Stimulated activated naive CD8-positive, alpha-beta T cell treated with anti-CD3 and anti-CD28 coated beads, Interleukin-15, Interleukin-2, amounts not matched to agents 100 ng/mL and 50 ng/mL, for 24 hours (primary cell): ENCODE measurements around the gene RIPPLY2.
"Not testable (repeated sequence)": the region's sequence is repeated elsewhere in the genome, so short reads cannot be mapped to it uniquely, and the experiment has no call there.

ENCODE experiments used
- H3K27ac Mint-ChIP-seq: one replicate; pipeline ENCODE4 v1.8.0; 2021; ENCODE audit warnings: mild to moderate bottlenecking, mixed read lengths
- H3K27me3 Mint-ChIP-seq: one replicate; pipeline ENCODE4 v1.8.0; 2021; ENCODE audit warnings: mixed read lengths
- H3K36me3 Mint-ChIP-seq: one replicate; pipeline ENCODE4 v1.8.0; 2021; ENCODE audit warnings: low read depth, mixed read lengths
- H3K4me1 Mint-ChIP-seq: one replicate; pipeline ENCODE4 v1.8.0; 2021; ENCODE audit warnings: low read depth, mixed read lengths
- H3K4me3 Mint-ChIP-seq: one replicate; pipeline ENCODE4 v1.8.0; 2021; ENCODE audit warnings: mild to moderate bottlenecking, mixed read lengths
- H3K9me3 Mint-ChIP-seq: one replicate; pipeline ENCODE4 v1.8.0; 2021; ENCODE audit warnings: mixed read lengths

Gene RIPPLY2

GRCh38 chr6:83853178-83854000, at the start of gene RIPPLY2:
Gene RIPPLY2 (plus strand): TSS chr6:83853360. CDS start chr6:83853417, 57 bp downstream.
- Mint-ChIP-seq H3K4me1 (peaks cover 11% of the 10 kb centered on the region), H3K27me3 (peaks cover 76% of the 10 kb centered on the region), H3K4me3 (peak within 1 kb of the TSS; percentile 71), H3K9me3 (no peaks in the 10 kb centered on the region), H3K27ac (no peak within 1 kb of the TSS), H3K36me3 (no peaks in the 10 kb centered on the region)

GRCh38 chr6:83803492-83803891, 49.7 kb upstream of the RIPPLY2 start:
- not testable (repeated sequence) for H3K4me1 Mint-ChIP-seq, H3K9me3 Mint-ChIP-seq, H3K27me3 Mint-ChIP-seq, H3K27ac Mint-ChIP-seq, H3K4me3 Mint-ChIP-seq, H3K36me3 Mint-ChIP-seq

DNA sequence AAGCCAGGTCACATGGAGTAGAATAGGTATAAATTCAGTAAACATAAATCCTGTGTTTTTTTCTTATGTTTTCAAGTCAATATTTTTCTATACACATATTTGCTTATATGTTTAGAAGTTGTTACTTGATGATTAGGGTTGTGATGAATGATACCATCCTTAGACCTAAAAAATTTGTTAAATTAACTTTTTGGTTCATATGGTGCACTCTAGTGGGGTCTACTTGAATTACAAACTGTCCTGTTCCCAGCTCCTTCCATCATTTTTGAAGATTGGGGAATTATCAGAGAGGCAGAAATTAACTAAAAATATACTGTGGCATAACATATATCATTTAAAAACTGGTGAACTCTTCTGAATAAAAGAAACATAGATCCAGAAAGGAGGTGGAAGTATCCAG, 48.3 kb upstream of the RIPPLY2 start:
- H3K36me3 Mint-ChIP-seq: no peaks in the 10 kb centered on the region
- H3K9me3 Mint-ChIP-seq: peaks cover 5% of the 10 kb centered on the region
- peaks cover 9% of the 10 kb centered on the region for H3K27me3 Mint-ChIP-seq
- H3K4me1 Mint-ChIP-seq: no peaks in the 10 kb centered on the region
- H3K27ac Mint-ChIP-seq: no peak overlapping the region
- H3K4me3 Mint-ChIP-seq: no peak overlapping the region

- H3K36me3 Mint-ChIP-seq: no peaks in the 10 kb centered on the region
- no peaks in the 10 kb centered on the region for H3K4me1 Mint-ChIP-seq
- no peak overlapping the region for H3K27ac Mint-ChIP-seq
- H3K27me3 Mint-ChIP-seq: peaks cover 9% of the 10 kb centered on the region
- no peak overlapping the region for H3K4me3 Mint-ChIP-seq
- peaks cover 5% of the 10 kb centered on the region for H3K9me3 Mint-ChIP-seq
Observed at GRCh38 chr6:83808005-83808404, 45.2 kb upstream of the RIPPLY2 start.

DNA sequence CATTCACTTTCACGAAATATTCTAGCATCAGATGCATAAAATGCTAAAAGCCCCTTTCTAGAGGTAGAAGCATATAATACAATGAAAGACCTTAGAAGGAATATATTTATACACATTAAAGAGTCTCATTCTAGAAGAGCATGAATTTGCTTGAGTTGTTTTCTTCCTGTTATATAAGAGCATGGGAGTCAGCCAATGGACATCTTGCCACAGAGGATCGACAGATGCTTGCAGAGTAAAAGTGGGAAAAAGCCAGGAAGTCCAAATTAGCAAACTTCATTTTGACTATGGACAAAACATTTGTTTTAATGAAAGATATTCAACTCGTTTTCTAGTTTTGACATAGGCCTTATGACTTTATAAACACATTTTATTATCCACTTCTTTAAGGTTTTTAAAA, 44.2 kb upstream of the RIPPLY2 start:
- Mint-ChIP-seq H3K4me3 (no peak overlapping the region), H3K9me3 (peaks cover 5% of the 10 kb centered on the region), H3K4me1 (no peaks in the 10 kb centered on the region), H3K27me3 (peaks cover 9% of the 10 kb centered on the region), H3K27ac (no peak overlapping the region), H3K36me3 (no peaks in the 10 kb centered on the region)

DNA sequence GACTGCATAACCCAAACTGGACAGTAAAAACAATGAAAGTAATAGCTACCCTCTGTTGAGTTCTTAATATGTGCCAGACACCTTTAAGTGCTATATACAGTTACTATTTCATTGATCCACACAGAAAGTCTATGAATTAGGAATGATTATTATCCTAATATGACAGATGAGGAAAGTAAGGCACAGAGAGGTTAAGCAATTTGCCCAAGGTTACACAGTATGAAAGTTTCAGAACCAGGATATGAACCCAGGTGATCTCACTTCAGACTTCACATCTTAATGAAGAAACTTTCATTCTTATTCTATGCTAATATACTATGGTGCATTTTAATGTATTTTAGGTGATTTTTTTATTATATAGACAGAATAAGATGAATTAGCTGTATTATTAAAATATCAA, 40.6 kb upstream of the RIPPLY2 start:
- no peak overlapping the region for H3K27ac Mint-ChIP-seq
- no peaks in the 10 kb centered on the region for H3K36me3 Mint-ChIP-seq
- H3K9me3 Mint-ChIP-seq: no peaks in the 10 kb centered on the region
- peaks cover 9% of the 10 kb centered on the region for H3K27me3 Mint-ChIP-seq
- H3K4me1 Mint-ChIP-seq: no peaks in the 10 kb centered on the region
- no peak overlapping the region for H3K4me3 Mint-ChIP-seq

DNA sequence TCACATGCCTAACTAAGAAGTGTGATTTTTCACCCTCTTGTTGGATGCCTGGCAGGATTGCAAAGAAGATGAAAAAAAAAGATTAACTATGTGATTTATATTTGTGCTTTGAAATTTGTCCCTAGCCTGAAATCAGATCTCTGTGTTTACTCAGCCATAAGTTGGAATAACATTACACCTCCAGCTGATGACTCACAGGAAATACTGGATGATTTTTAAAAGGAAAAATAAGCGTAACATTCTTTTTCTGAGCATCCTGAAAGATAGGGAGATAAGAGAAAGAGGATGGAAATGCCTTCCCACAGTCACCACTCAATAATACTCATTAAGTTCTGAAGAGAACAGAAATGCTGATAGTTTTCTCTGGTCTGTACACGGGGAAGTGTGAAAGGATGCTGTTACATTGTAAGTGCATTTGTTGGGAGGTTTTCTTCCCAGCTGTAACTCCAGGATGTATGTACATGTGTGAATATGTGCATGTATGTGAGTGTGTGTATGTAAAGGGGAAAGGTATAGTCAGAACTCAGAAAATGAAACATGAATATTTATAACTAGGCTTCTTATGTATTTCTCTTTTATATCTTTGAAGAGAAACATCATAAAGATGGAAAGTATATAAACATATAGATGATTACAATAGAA, 37.4 kb upstream of the RIPPLY2 start:
- H3K27ac Mint-ChIP-seq: no peak overlapping the region
- H3K9me3 Mint-ChIP-seq: no peaks in the 10 kb centered on the region
- H3K36me3 Mint-ChIP-seq: no peaks in the 10 kb centered on the region
- peaks cover 9% of the 10 kb centered on the region for H3K27me3 Mint-ChIP-seq
- H3K4me1 Mint-ChIP-seq: no peaks in the 10 kb centered on the region
- no peak overlapping the region for H3K4me3 Mint-ChIP-seq

GRCh38 chr6:83822629-83823169, 30.5 kb upstream of the RIPPLY2 start:
- Mint-ChIP-seq H3K27me3 (peaks cover 7% of the 10 kb centered on the region), H3K9me3 (no peaks in the 10 kb centered on the region), H3K4me1 (no peaks in the 10 kb centered on the region), H3K27ac (no peak overlapping the region), H3K36me3 (no peaks in the 10 kb centered on the region), H3K4me3 (no peak overlapping the region)

- Mint-ChIP-seq H3K4me1 (no peaks in the 10 kb centered on the region), H3K27ac (no peak overlapping the region), H3K9me3 (no peaks in the 10 kb centered on the region), H3K27me3 (peaks cover 7% of the 10 kb centered on the region), H3K36me3 (no peaks in the 10 kb centered on the region), H3K4me3 (no peak overlapping the region)
Observed at GRCh38 chr6:83824388-83824801, 28.8 kb upstream of the RIPPLY2 start.

DNA sequence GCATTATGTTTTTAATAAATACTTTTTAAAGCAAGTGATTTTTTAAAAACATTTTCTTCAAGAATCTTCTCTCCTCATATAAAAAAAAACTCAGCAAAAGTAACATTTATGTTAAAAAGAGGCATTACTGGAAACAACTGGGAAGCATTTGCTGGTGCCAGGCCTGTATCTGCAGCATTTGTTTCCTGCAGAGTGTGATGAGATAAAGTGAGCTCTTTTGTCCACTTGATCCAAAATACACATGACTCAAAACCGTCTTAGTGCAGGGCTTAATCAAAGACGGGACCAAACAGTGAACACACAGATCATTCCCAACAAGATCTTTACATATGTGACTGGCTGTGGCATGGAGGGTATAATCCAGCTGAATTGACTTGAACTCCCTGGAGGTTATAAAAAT, 28.3 kb upstream of the RIPPLY2 start:
- H3K9me3 Mint-ChIP-seq: no peaks in the 10 kb centered on the region
- peaks cover 7% of the 10 kb centered on the region for H3K27me3 Mint-ChIP-seq
- no peaks in the 10 kb centered on the region for H3K4me1 Mint-ChIP-seq
- no peaks in the 10 kb centered on the region for H3K36me3 Mint-ChIP-seq
- no peak overlapping the region for H3K4me3 Mint-ChIP-seq
- no peak overlapping the region for H3K27ac Mint-ChIP-seq

DNA sequence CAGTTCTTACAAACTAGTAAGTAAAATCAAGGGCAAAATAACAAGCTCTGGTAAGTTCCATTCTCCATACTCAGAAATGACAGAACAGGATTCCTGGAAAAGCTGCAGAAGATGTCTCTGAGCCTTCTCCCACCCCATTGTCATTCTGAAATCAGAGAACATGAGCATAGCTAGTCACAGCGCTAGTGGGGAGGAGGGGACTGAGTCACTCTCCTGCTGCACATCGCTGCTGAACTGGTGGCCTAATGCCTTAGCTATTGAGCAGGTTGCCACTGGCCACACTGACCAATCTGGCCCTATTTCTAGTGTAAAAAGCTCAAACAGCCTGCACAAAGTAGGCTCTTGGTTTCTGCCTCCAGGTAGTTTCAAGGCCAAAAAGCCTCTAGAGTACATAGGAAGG, 26.1 kb upstream of the RIPPLY2 start:
- Mint-ChIP-seq H3K27ac (no peak overlapping the region), H3K4me3 (no peak overlapping the region), H3K36me3 (no peaks in the 10 kb centered on the region), H3K27me3 (peaks cover 14% of the 10 kb centered on the region), H3K9me3 (no peaks in the 10 kb centered on the region), H3K4me1 (no peaks in the 10 kb centered on the region)

DNA sequence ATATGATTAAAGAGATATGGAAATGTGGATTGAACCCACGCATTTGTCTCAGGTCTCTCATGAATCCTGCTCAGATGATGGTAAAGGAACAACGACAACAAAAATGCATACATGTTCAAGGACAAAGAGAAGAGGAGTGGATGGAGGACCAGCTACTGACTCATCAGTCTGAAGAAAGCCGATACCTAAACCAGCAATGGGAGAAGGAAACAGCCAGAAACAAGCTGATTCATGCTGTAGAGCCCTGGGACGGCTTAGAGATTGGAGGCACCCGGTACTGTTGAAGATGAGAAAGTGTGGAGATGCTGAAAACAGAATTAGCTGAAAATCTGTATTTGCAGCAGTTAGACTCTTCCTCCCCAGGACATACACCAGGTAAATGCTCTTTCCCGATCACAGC, 14.4 kb upstream of the RIPPLY2 start:
- H3K9me3 Mint-ChIP-seq: no peaks in the 10 kb centered on the region
- no peak overlapping the region for H3K4me3 Mint-ChIP-seq
- H3K36me3 Mint-ChIP-seq: no peaks in the 10 kb centered on the region
- no peaks in the 10 kb centered on the region for H3K4me1 Mint-ChIP-seq
- H3K27ac Mint-ChIP-seq: no peak overlapping the region
- H3K27me3 Mint-ChIP-seq: peaks cover 29% of the 10 kb centered on the region

GRCh38 chr6:83844170-83844569, 9.0 kb upstream of the RIPPLY2 start:
- no peak overlapping the region for H3K4me3 Mint-ChIP-seq
- H3K4me1 Mint-ChIP-seq: no peaks in the 10 kb centered on the region
- H3K27ac Mint-ChIP-seq: no peak overlapping the region
- peaks cover 26% of the 10 kb centered on the region for H3K27me3 Mint-ChIP-seq
- no peaks in the 10 kb centered on the region for H3K9me3 Mint-ChIP-seq
- H3K36me3 Mint-ChIP-seq: no peaks in the 10 kb centered on the region

DNA sequence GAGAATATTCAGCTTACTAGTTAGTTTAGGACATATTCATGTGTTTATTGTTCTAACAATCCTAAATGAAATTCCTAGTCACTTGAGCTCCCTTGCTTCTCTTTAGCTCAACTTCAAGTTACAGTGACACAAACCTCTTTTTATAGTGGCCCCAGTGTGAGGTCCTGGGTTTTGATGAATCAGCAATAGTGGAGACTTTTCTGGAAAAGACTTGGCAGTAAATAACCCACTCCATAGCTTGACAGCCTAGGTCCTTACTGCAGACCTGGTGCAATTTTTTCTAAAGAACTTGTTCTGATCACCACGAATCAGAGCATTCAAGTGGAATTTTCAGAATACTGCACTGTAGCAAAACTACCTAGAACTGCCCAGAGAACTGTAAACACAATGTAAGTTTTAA, 6.9 kb upstream of the RIPPLY2 start:
- Mint-ChIP-seq H3K27ac (no peak overlapping the region), H3K9me3 (no peaks in the 10 kb centered on the region), H3K4me3 (no peak overlapping the region), H3K36me3 (no peaks in the 10 kb centered on the region), H3K27me3 (peaks cover 45% of the 10 kb centered on the region), H3K4me1 (no peaks in the 10 kb centered on the region)

DNA sequence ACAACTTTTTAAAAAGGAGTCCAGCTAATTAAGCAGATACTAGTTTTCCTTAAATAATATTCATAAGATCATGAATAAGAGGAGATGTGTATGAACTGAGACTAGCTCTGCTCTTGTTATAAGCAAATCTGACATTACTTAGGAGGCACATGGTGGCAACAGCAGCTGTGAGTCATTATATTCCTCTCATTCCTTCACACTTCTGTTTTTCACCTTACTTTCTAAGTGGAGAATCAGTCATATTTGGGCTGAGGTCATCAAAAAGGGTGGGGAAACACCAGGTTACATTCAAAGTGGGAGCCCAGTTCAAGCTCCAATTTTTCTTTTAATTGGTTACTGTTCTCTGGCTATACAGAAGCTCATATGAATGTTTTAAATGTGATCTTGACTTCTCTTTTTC, 6.0 kb upstream of the RIPPLY2 start:
- H3K27me3 Mint-ChIP-seq: peaks cover 50% of the 10 kb centered on the region
- H3K4me1 Mint-ChIP-seq: no peaks in the 10 kb centered on the region

More for the DNA sequence above, 6.0 kb upstream of the RIPPLY2 start:
- no peak overlapping the region for H3K4me3 Mint-ChIP-seq
- H3K9me3 Mint-ChIP-seq: no peaks in the 10 kb centered on the region
- no peaks in the 10 kb centered on the region for H3K36me3 Mint-ChIP-seq
- no peak overlapping the region for H3K27ac Mint-ChIP-seq
